Aorta (tissue), 5 donors: Measurements from ENCODE around the gene RGS1. TPM values are rescaled to one million over a fixed set of nuclear protein-coding genes. Genes with fewer than 3 reads are reported as not detected.

ENCODE experiments used
- ATAC-seq: fragments of 200-7000 bp; cut with Tn5 transposase; one replicate; pipeline ENCODE4 v1.9.1; 2022; ENCODE audit warnings: moderate library complexity; ENCODE audit not compliant: low FRiP score
- DNase-seq, 2 donors: peaks; one replicate each; pipeline ENCODE4 v3.0.0-alpha.2; 2020
- H3K27ac ChIP-seq, 2 donors: one replicate each; pipeline ENCODE4 v1.5.1; 2013; ENCODE audit warnings: low read length in 2 of 2, mild to moderate bottlenecking in 2 of 2, moderate library complexity in 2 of 2, control low read depth in 1 of 2, inconsistent platforms in 1 of 2, low read depth in 1 of 2
- H3K27me3 ChIP-seq, 2 donors: one replicate each; pipeline ENCODE4 v1.6.1; 2013; ENCODE audit warnings: control low read depth in 1 of 2, low read length in 1 of 2, mild to moderate bottlenecking in 1 of 2, moderate library complexity in 1 of 2; ENCODE audit not compliant: insufficient read depth in 2 of 2, control insufficient read depth in 1 of 2
- H3K36me3 ChIP-seq, 2 donors: one replicate each; pipeline ENCODE4 v1.6.1; 2013; ENCODE audit warnings: control low read depth in 1 of 2, low read length in 1 of 2, mild to moderate bottlenecking in 1 of 2; ENCODE audit not compliant: insufficient read depth in 2 of 2, control insufficient read depth in 1 of 2
- H3K4me1 ChIP-seq, 2 donors: one replicate each; pipeline ENCODE4 v1.6.1; 2013; ENCODE audit warnings: low read length in 2 of 2, control low read depth in 1 of 2, mild to moderate bottlenecking in 1 of 2, moderate library complexity in 1 of 2; ENCODE audit not compliant: insufficient read depth in 2 of 2, control insufficient read depth in 1 of 2
- H3K4me3 ChIP-seq, 2 donors: one replicate each; pipeline ENCODE4 v1.5.1; 2013; ENCODE audit warnings: low read length in 2 of 2, control low read depth in 1 of 2, mild to moderate bottlenecking in 1 of 2
- H3K9me3 ChIP-seq: one replicate; pipeline ENCODE4 v1.6.1; 2013; ENCODE audit warnings: mild to moderate bottlenecking, low read length; ENCODE audit not compliant: control insufficient read depth
- WGBS, 2 donors: extraction: QIAGEN DNeasy Blood & Tissue Kit; methylation state at CpG; one replicate each; pipeline ENCODE4 v1.1.7; 2013; 5-methylcytosine and 5-hydroxymethylcytosine counted together
- intact Hi-C, 2 donors: fragments of 100-400 bp; cut with DNase I; formaldehyde crosslinking; loops; one replicate each; pipeline versions ENCODE4 v1.14.2 to v1.15.0; 2022
- polyA plus RNA-seq, 2 donors: library from polyadenylated mRNA; stranded (reverse); fragments of 200-250 nt; gene quantifications; one replicate each; pipeline ENCODE4 v1.2.3, GENCODE V29; 2013
- total RNA-seq, 2 donors: library from RNA; stranded (reverse); fragmentation: NEBNext Ultra II Directional; extraction: Animal tissue kit (Norgen Biotek cat#: 25700); gene quantifications; one replicate each; pipeline ENCODE4 v1.2.1, GENCODE V29; 2021
- donor health status: healthy with polysubstance abuse.
- donor health status: Bipolar disorder and iron deficiency.
- donor health status: DM: no; HTN: no; CAD: no.
- donor health status: DM: no; HTN: no; CAD: no.
- donor health status: DM: yes; HTN: yes; CAD: no.

RGS1 gene
- total and polyA plus RNA-seq, 4 donors = 4.1 to 43.4 (median 25.0) TPM

- H3K9me3 ChIP-seq = no peaks in the 10 kb centered on the region
- intact Hi-C loops = no loop called here
- WGBS, 2 donors = 57 to 60% methylated on average over 3 of the region's 3 CpGs
- H3K27ac ChIP-seq = no peak overlapping the region
- ATAC-seq (no peak), DNase-seq (no peak)
- no peaks in the 10 kb centered on the region for H3K4me1 ChIP-seq
- no peak overlapping the region for H3K4me3 ChIP-seq
- no peaks in the 10 kb centered on the region for H3K27me3 ChIP-seq
- no peaks in the 10 kb centered on the region for H3K36me3 ChIP-seq
Measured at GRCh38 chr1:192610112-192610889, 34.7 kb downstream of the RGS1 start.

GRCh38 chr1:192615055-192615454 lies 39.5 kb downstream of the RGS1 start:
- WGBS, 2 donors = 92 to 100% methylated on average over 1 of the region's 1 CpG
- H3K4me3 ChIP-seq = no peak overlapping the region
- no peak for ATAC-seq
- no peak for DNase-seq
- no peaks in the 10 kb centered on the region for H3K27me3 ChIP-seq
- no peaks in the 10 kb centered on the region for H3K9me3 ChIP-seq
- H3K4me1 ChIP-seq = no peaks in the 10 kb centered on the region
- intact Hi-C loops = no loop called here
- no peaks in the 10 kb centered on the region for H3K36me3 ChIP-seq
- no peak overlapping the region for H3K27ac ChIP-seq

GRCh38 chr1:192620071-192620635 lies 44.6 kb downstream of the RGS1 start:
- no peak for DNase-seq
- ATAC-seq = no peak
- Histone ChIP-seq H3K27ac (no peak overlapping the region), H3K27me3 (no peaks in the 10 kb centered on the region), H3K36me3 (no peaks in the 10 kb centered on the region), H3K4me3 (no peak overlapping the region), H3K4me1 (no peaks in the 10 kb centered on the region), H3K9me3 (no peaks in the 10 kb centered on the region)
- intact Hi-C loops = no loop called here

GRCh38 chr1:192626366-192627179 lies 51.0 kb downstream of the RGS1 start:
- H3K4me1 ChIP-seq = peaks cover 2% of the 10 kb centered on the region in 2 donors
- no peak overlapping the region for H3K4me3 ChIP-seq
- no peaks in the 10 kb centered on the region for H3K9me3 ChIP-seq
- intact Hi-C loops = loop anchor here in 1 of 2 donors (5.0 kb wide), 1 partner anchor 276 kb away; no protein-coding TSS in a partner anchor
- WGBS, 2 donors = 17 to 23% methylated on average over 3 of the region's 3 CpGs
- no peak for ATAC-seq
- no peaks in the 10 kb centered on the region for H3K36me3 ChIP-seq
- H3K27ac ChIP-seq = no peak overlapping the region
- no peaks in the 10 kb centered on the region for H3K27me3 ChIP-seq
- no peak for DNase-seq

- WGBS, 2 donors = 97 to 98% methylated on average over 5 of the region's 5 CpGs
- Histone ChIP-seq H3K27ac (no peak overlapping the region), H3K36me3 (no peaks in the 10 kb centered on the region), H3K9me3 (no peaks in the 10 kb centered on the region), H3K27me3 (no peaks in the 10 kb centered on the region), H3K4me1 (peaks cover 2% of the 10 kb centered on the region in 2 donors), H3K4me3 (no peak overlapping the region)
- ATAC-seq (no peak), DNase-seq (no peak)
- intact Hi-C loops = loop anchor here in 1 of 2 donors (5.0 kb wide), 1 partner anchor 274 kb away; no protein-coding TSS in a partner anchor
Measured at GRCh38 chr1:192627901-192628300, 52.3 kb downstream of the RGS1 start.

GRCh38 chr1:192628396-192629057 lies 53.0 kb downstream of the RGS1 start:
- intact Hi-C loops = loop anchor here in 1 of 2 donors (5.0 kb wide), 1 partner anchor 274 kb away; no protein-coding TSS in a partner anchor
- Histone ChIP-seq H3K27ac (no peak overlapping the region), H3K4me3 (no peak overlapping the region), H3K4me1 (peaks cover 2% of the 10 kb centered on the region in 2 donors), H3K36me3 (no peaks in the 10 kb centered on the region), H3K27me3 (no peaks in the 10 kb centered on the region), H3K9me3 (no peaks in the 10 kb centered on the region)
- WGBS, 2 donors = 86 to 94% methylated on average over 1 of the region's 1 CpG
- ATAC-seq (no peak), DNase-seq (no peak)

GRCh38 chr1:192629612-192630011 lies 54.0 kb downstream of the RGS1 start:
- WGBS, 2 donors = 44 to 45% methylated on average over 3 of the region's 3 CpGs
- Histone ChIP-seq H3K36me3 (no peaks in the 10 kb centered on the region), H3K4me1 (peaks cover 2% of the 10 kb centered on the region in 2 donors), H3K9me3 (no peaks in the 10 kb centered on the region), H3K4me3 (no peak overlapping the region), H3K27me3 (no peaks in the 10 kb centered on the region), H3K27ac (no peak overlapping the region)
- DNase-seq (no peak), ATAC-seq (no peak)
- intact Hi-C loops = loop anchor here in 1 of 2 donors (5.0 kb wide), 1 partner anchor 273 kb away; no protein-coding TSS in a partner anchor
